Ishikawa (cell line): ENCODE results near the gene ASB6.

Source experiments
- EP300 ChIP-seq: IDR thresholded peaks from 2 replicates; pipeline ENCODE4 v1.6.1; 2012; ENCODE audit warnings: borderline replicate concordance
- RAD21 ChIP-seq: IDR thresholded peaks from 2 replicates; pipeline ENCODE4 v1.6.1; 2012; ENCODE audit warnings: low read depth
- TAF1 ChIP-seq: IDR thresholded peaks from 2 replicates; pipeline ENCODE4 v1.6.1; 2012; ENCODE audit warnings: low read depth, mild to moderate bottlenecking
- TCF12 ChIP-seq: IDR thresholded peaks from 2 replicates; pipeline ENCODE4 v1.6.1; 2012; ENCODE audit warnings: low read depth
- ZBTB7A ChIP-seq: IDR thresholded peaks from 2 replicates; pipeline ENCODE4 v1.6.1; 2012; ENCODE audit warnings: low read depth
- TF ChIP-seq, protein P1 (sequence below): IDR thresholded peaks from 2 replicates; pipeline ENCODE4 v1.6.1; 2012
- TF ChIP-seq, protein P2 (sequence below): IDR thresholded peaks from 2 replicates; pipeline ENCODE4 v1.6.1; 2012; ENCODE audit warnings: low read depth, mild to moderate bottlenecking

DNA sequence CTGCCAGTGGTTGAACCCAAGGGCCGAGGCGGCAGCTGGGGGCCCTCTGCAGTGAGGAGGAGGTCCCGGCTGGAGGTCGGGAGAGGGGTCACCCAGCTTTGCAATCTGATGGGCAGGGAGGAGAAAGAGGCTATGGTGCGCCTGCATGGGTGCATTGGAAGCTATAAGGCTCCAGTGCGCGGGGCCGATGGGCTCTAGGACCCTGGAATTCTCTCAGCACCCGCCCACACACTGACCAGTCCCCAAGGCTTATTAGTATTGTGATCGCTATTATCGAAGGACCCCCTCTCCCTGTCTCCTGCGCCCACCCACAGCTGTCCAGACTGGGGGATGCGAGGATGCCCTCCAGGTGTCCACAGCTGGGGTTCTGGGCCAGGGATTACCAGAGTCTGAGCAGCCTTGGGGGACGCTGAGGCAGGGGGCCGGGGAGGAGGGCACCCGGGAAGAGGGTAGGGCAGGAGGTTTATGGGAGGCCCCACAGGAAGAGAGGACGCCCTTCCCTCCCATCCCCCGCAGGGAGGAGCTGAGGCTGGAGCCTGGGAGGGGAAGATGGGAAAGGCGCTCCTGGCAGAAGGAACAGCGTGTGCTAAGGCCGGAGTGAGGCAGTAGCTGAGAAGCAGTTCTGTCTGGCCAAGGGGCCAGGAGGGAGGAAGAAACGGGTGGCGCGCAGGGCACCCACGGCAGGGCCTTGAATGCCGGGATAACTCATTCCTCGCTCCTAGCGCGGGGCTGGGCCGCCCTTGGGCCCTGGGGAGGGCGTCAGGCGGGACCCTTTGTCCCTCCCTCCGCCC lies 45.2 kb downstream of the ASB6 start:
- no peak for TF ChIP-seq TCF12
- no peak; the same call in 1 of the 2 replicates for TF ChIP-seq ZBTB7A
- TF ChIP-seq TAF1: no peak; the same call in 1 of the 2 replicates
- no peak for TF ChIP-seq RAD21
- TF ChIP-seq EP300: no peak
- TF ChIP-seq, protein P1, sequence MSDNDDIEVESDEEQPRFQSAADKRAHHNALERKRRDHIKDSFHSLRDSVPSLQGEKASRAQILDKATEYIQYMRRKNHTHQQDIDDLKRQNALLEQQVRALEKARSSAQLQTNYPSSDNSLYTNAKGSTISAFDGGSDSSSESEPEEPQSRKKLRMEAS: no peak
- TF ChIP-seq, protein P2, sequence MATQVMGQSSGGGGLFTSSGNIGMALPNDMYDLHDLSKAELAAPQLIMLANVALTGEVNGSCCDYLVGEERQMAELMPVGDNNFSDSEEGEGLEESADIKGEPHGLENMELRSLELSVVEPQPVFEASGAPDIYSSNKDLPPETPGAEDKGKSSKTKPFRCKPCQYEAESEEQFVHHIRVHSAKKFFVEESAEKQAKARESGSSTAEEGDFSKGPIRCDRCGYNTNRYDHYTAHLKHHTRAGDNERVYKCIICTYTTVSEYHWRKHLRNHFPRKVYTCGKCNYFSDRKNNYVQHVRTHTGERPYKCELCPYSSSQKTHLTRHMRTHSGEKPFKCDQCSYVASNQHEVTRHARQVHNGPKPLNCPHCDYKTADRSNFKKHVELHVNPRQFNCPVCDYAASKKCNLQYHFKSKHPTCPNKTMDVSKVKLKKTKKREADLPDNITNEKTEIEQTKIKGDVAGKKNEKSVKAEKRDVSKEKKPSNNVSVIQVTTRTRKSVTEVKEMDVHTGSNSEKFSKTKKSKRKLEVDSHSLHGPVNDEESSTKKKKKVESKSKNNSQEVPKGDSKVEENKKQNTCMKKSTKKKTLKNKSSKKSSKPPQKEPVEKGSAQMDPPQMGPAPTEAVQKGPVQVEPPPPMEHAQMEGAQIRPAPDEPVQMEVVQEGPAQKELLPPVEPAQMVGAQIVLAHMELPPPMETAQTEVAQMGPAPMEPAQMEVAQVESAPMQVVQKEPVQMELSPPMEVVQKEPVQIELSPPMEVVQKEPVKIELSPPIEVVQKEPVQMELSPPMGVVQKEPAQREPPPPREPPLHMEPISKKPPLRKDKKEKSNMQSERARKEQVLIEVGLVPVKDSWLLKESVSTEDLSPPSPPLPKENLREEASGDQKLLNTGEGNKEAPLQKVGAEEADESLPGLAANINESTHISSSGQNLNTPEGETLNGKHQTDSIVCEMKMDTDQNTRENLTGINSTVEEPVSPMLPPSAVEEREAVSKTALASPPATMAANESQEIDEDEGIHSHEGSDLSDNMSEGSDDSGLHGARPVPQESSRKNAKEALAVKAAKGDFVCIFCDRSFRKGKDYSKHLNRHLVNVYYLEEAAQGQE: no peak
